NCI-H510A treated with DMSO at 0.1 percent for 48 hours (cell line): ENCODE data around the gene ASAH2B.

Experiments used
- DNase-seq: peaks from one replicate; lab custom pipeline; 2025; lab: John Stamatoyannopoulos, UW

Gene ASAH2B

DNA sequence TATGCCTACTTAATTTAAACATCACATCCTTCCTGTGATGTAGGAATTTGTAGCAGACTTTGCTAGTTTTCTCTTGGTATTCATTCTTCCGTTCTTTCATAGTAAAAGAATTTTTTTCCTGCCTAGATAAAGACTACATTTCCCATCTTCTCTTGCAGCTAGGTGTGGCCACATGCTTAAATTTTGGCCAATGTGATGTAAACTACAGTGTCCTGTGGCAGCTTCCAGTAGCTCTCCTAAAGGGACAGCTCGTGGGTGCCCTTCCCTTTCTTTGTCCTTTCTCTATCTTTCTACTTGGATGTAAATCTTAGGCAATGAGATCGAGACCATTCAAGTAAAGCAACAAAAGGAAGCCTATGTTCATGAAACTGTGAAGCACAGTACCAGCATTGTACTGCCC is 58.6 kb downstream of the ASAH2B start:
- no peak for DNase-seq

GRCh38 chr10:50799595-50799994 is 59.9 kb downstream of the ASAH2B start:
- DNase-seq: no peak

GRCh38 chr10:50805981-50806622 is 66.4 kb downstream of the ASAH2B start:
- DNase-seq: peak; percentile 11

- DNase-seq: no peak
Observed at GRCh38 chr10:50807851-50808776, 68.4 kb downstream of the ASAH2B start.
